ENCODE measurements around the gene RXRA.

DNA sequence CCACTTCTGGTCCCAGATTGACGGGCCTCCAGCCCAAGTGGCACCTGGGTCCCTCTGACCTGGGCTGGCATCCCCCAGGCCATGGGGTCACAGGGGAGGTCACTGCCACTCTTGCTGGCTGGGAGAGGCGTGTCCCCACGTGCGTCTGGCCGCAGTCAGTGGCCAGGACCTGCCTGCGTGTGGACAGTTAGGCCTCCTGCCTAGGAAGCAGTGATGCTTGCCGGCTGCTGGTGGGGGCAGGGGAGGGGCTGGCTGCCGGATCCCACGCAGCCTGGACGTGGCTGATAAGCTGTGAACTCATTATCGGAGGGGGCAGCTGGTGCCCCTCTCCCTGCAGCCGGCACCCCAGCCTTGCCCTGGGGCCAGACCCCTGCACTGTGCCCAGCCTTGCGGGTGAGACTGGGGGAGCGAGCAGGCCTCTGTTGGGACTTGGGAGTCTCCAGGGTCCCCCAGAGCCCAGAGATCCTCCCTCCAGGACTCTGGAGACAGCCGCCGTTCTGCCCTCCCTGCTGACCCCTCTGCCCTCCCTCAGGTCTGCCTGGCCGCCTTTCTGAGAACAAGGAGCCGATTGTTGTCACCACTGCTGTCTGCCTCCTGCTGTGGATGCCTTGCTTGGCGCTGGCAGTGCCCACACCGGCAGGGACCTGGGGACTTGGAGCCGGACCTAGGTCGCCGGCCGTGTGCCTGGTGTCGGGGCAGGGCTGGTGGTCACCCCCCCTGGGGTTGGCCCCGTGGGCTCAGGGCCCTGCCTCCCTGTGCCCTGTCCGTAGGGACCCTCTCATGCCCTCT, 12.3 kb downstream of the RXRA start:
- TF ChIP-seq EZH2 (IDR thresholded peaks at IDR 0.05; ENCODE audit: borderline replicate concordance, control insufficient read depth, low read depth, low read length) (no peak), TAF1 (IDR thresholded peaks at IDR 0.05; ENCODE audit: borderline replicate concordance, low read depth, low read length) (no peak), POLR2AphosphoS2 (IDR thresholded peaks at IDR 0.05; ENCODE audit: low read depth, low read length) (no peak), SRF (IDR thresholded peaks at IDR 0.05; ENCODE audit: low read depth in 2 of 2, low read length in 2 of 2) (no peak)

All from GM12878 (cell line).